GM12878 (cell line): Measurements from ENCODE around the gene CDYL2. TPM values are rescaled to one million over a fixed set of nuclear protein-coding genes. Genes with fewer than 3 reads are reported as not detected.

Experiments used
- ATAC-seq: fragments of 200-7000 bp; cut with Tn5 transposase; 3 replicates; pipeline ENCODE4 v1.9.1; 2020; ENCODE audit warnings: mild to moderate bottlenecking, moderate library complexity
- BruUV-seq: library from RNA; stranded (reverse); fragments of 400-500 nt; replicated peaks from 2 replicates; lab custom pipeline; 2021; lab: Mats Ljungman, UMichigan
- CTCF ChIA-PET: fragments of 300-600 bp; sonication (Branson Sonifier 250); formaldehyde crosslinking; extraction: SDS; loops from one replicate; lab custom pipeline; 2021; ENCODE audit warnings: inconsistent platforms; lab: Yijun Ruan, JAX
- POLR2A ChIA-PET: fragments of 350-600 bp; formaldehyde crosslinking; extraction: SDS; loops from one replicate; lab custom pipeline; 2021; ENCODE audit warnings: inconsistent platforms; lab: Charles Lee
- RAD21 ChIA-PET: fragments of 300-600 bp; sonication (Branson Sonifier 250); formaldehyde crosslinking; loops from one replicate; lab custom pipeline; 2023; ENCODE audit warnings: antibody characterized with exemption; ENCODE audit not compliant: unreplicated experiment; lab: Charles Lee
- SMC1A ChIA-PET: fragments of 300-600 bp; sonication (Branson Sonifier 250); formaldehyde crosslinking; loops from one replicate; lab custom pipeline; 2023; ENCODE audit not compliant: unreplicated experiment, uncharacterized antibody; lab: Charles Lee
- DNase-seq: peaks from one replicate; pipeline ENCODE4 v3.0.0-alpha.2; 2011; ENCODE audit warnings: low read depth, low spot score
- FAIRE-seq: peaks from 3 replicates; lab custom pipeline; 2011; peaks lifted over from hg19 to GRCh38; lab: Jason Lieb, UNC
- H2AFZ ChIP-seq: 2 replicates; pipeline ENCODE4 v1.6.0; 2011; ENCODE audit warnings: low read depth, low read length, control low read depth; ENCODE audit not compliant: control insufficient read depth
- H3K27ac ChIP-seq: 2 replicates; pipeline ENCODE4 v1.5.1; 2011; ENCODE audit warnings: control low read depth; ENCODE audit not compliant: control insufficient read depth, insufficient read depth
- H3K27me3 ChIP-seq, 2 experiments: replicated peaks in 1 of 2; 2 replicates each; pipeline versions ENCODE4 v1.6.0 to v1.6.1; 2011; ENCODE audit warnings: low read length in 1 of 2; ENCODE audit not compliant: control insufficient read depth in 2 of 2, insufficient read depth in 2 of 2
- H3K36me3 ChIP-seq, 2 experiments: 2 replicates each; pipeline ENCODE4 v1.5.1; 2011; ENCODE audit warnings: low read length in 1 of 2; ENCODE audit not compliant: control insufficient read depth in 2 of 2, insufficient read depth in 2 of 2
- H3K4me1 ChIP-seq: 2 replicates; pipeline ENCODE4 v1.6.1; 2011; ENCODE audit warnings: mild to moderate bottlenecking, low read length, moderate library complexity, mixed read lengths; ENCODE audit not compliant: control insufficient read depth, insufficient read depth
- H3K4me2 ChIP-seq: 2 replicates; pipeline ENCODE4 v1.6.0; 2011; ENCODE audit warnings: control low read depth; ENCODE audit not compliant: control insufficient read depth, insufficient read depth
- H3K4me3 ChIP-seq: fragments of 200-600 bp; sonication (generic); 2 replicates; pipeline ENCODE4 v1.5.1; 2016
- H3K79me2 ChIP-seq: 2 replicates; pipeline ENCODE4 v1.6.0; 2011; ENCODE audit warnings: low read length; ENCODE audit not compliant: control insufficient read depth, insufficient read depth
- H3K9ac ChIP-seq: 2 replicates; pipeline ENCODE4 v1.8.0; 2011; ENCODE audit warnings: low read length, control low read depth, mixed read lengths; ENCODE audit not compliant: control insufficient read depth, insufficient read depth
- H3K9me3 ChIP-seq: replicated peaks from 3 replicates; pipeline ENCODE4 v1.5.1; 2011; ENCODE audit warnings: mild to moderate bottlenecking, low read length; ENCODE audit not compliant: control insufficient read depth, insufficient read depth
- H4K20me1 ChIP-seq: 2 replicates; pipeline ENCODE4 v1.6.0; 2011; ENCODE audit not compliant: control insufficient read depth, insufficient read depth
- CBX5 ChIP-seq: sonication (generic); IDR thresholded peaks from 2 replicates; pipeline ENCODE4 v1.6.1; 2016; ENCODE audit warnings: low read depth, moderate library complexity, mild to moderate bottlenecking, inconsistent platforms
- CEBPB ChIP-seq, 2 experiments: fragments of 150-350 bp in 1 of 2; IDR thresholded peaks; 2 replicates each; pipeline ENCODE4 v1.6.1; 2012 to 2014; ENCODE audit warnings: low read depth in 2 of 2, low read length in 2 of 2, borderline replicate concordance in 1 of 2, inconsistent platforms in 1 of 2
- NR2C1 ChIP-seq: fragments of 450-650 bp; IDR thresholded peaks from 2 replicates; pipeline ENCODE4 v1.6.1; 2017; ENCODE audit warnings: antibody characterized with exemption, mild to moderate bottlenecking, moderate library complexity
- RAD51 ChIP-seq: fragments of 450-650 bp; IDR thresholded peaks from 2 replicates; pipeline ENCODE4 v1.6.1; 2016; ENCODE audit warnings: moderate library complexity, mild to moderate bottlenecking, inconsistent platforms
- SPI1 ChIP-seq: IDR thresholded peaks from 2 replicates; pipeline ENCODE4 v1.6.1; 2011; ENCODE audit warnings: low read depth, mild to moderate bottlenecking, low read length, moderate library complexity, borderline replicate concordance; ENCODE audit not compliant: insufficient read depth
- SREBF1 ChIP-seq: IDR thresholded peaks from 2 replicates; pipeline ENCODE4 v1.6.1; 2012; ENCODE audit warnings: mild to moderate bottlenecking, low read length
- SRF ChIP-seq, 2 experiments: IDR thresholded peaks; 2 replicates each; pipeline ENCODE4 v1.6.1; 2011; ENCODE audit warnings: low read depth in 2 of 2, low read length in 2 of 2, mild to moderate bottlenecking in 1 of 2, moderate library complexity in 1 of 2
- WGBS: methylation state at CpG from one replicate; pipeline ENCODE4 v1.1.6; 2016; ENCODE audit warnings: low lambda C conversion rate; ENCODE audit not compliant: insufficient replicate concordance, insufficient coverage; ENCODE audit errors: missing lambda C conversion rate; 5-methylcytosine and 5-hydroxymethylcytosine counted together
- in situ Hi-C: fragments of 300-500 bp; cut with MboI; formaldehyde crosslinking; loops from 9 replicates; pipeline ENCODE4 v1.14.3; 2018; ENCODE audit warnings: mixed read lengths
- intact Hi-C: fragments of 100-400 bp; cut with micrococcal nuclease; formaldehyde crosslinking; loops from one replicate; pipeline ENCODE4 v1.14.2; 2022; ENCODE audit not compliant: unreplicated experiment
- polyA plus RNA-seq, 11 experiments: library from polyadenylated mRNA; depleted of rRNA in 4 of 11; unstranded in 6 of 11; stranded (reverse) in 5 of 11; fragments of >200 nt; fragmentation: Nextera tagmentation in 4 of 11; fragmentation: Illumina TruSeq in 1 of 11; extraction: Ambion mirVana in 4 of 11; extraction: Trizol in 1 of 11; gene quantifications; 1 replicate in 1 of 11; 2 replicates in 10 of 11; pipeline versions ENCODE4 v1.2.1 to v1.2.3, GENCODE V29; 2011 to 2016; ENCODE audit warnings: inconsistent platforms in 2 of 11, missing spikeins in 2 of 11, low read depth in 1 of 11
- total RNA-seq, 4 experiments: library from RNA; depleted of rRNA in 3 of 4; stranded (reverse); fragments of >200 nt in 3 of 4; fragmentation: Illumina TruSeq in 1 of 4; extraction: Trizol in 1 of 4; gene quantifications; 2 replicates each; pipeline versions ENCODE4 v1.2.1 to v1.2.3, GENCODE V29; 2013 to 2021
- TF ChIP-seq, protein P1 (sequence below): fragments of 450-650 bp; IDR thresholded peaks from 2 replicates; pipeline ENCODE4 v1.6.1; 2016; ENCODE audit warnings: mild to moderate bottlenecking
- TF ChIP-seq, protein P2 (sequence below): IDR thresholded peaks from 2 replicates; pipeline ENCODE4 v1.6.1; 2012; ENCODE audit warnings: low read depth, low read length, improper control_type of control experiment

Gene CDYL2
- total and polyA plus RNA-seq, 10 of the 15 experiments (the other 5 are each of a cell fraction or from before 2014, with no cell fraction given), result 0.27 to 22.9 (median 3.9) TPM

DNA sequence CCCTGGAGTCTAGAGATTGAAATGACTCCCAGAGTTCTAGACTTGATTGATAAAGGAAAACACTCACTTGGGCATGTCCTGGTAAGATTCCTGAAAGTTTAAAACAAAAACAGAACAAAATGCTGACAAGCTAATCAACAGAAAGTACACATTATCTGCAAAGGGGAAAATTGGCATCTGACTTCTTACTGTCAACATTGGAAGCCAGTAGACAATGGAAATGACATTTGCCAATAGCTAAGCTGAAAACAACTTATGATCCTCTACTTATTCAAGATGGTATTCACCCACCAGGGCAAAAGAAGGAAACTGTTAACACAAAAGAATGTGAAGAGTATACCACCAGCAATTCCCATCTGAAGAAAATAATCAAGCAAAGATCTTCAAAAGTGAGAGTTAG is 36.8 kb upstream of the CDYL2 start:
- in situ Hi-C loops (loop anchor here (25.0 kb wide), 1 partner anchor 304 kb away; the partner anchor contains the start of gene DYNLRB2), intact Hi-C loops (no loop called here)
- no peaks in the 10 kb centered on the region for H3K79me2 ChIP-seq
- no peak overlapping the region for H3K4me2 ChIP-seq
- SMC1A ChIA-PET, result interaction anchor here (0.6 kb wide), 1 partner anchor 1750 kb away, joined by 3 read pairs; no protein-coding TSS in a partner anchor
- no peak overlapping the region for H3K4me3 ChIP-seq
- H3K9ac ChIP-seq, result no peak overlapping the region
- no peaks in the 10 kb centered on the region; the same call in 2 of the 3 replicates for H3K9me3 ChIP-seq
- no peaks in the 10 kb centered on the region for H3K4me1 ChIP-seq
- ATAC-seq (no peak), DNase-seq (no peak), FAIRE-seq (no peak)
- CTCF ChIA-PET, result no interaction called here
- POLR2A ChIA-PET, result no interaction called here
- no peaks in the 10 kb centered on the region for H4K20me1 ChIP-seq
- no TSS peak for BruUV-seq
- no peak overlapping the region for H2AFZ ChIP-seq
- RAD21 ChIA-PET, result no interaction called here
- no peaks in the 10 kb centered on the region for H3K27me3 ChIP-seq
- TF ChIP-seq SREBF1 (no peak), CBX5 (0 out of 2 replicates have a peak, but pooled peaks have one; percentile 62)
- no peaks in the 10 kb centered on the region for H3K36me3 ChIP-seq
- no peak overlapping the region for H3K27ac ChIP-seq

DNA sequence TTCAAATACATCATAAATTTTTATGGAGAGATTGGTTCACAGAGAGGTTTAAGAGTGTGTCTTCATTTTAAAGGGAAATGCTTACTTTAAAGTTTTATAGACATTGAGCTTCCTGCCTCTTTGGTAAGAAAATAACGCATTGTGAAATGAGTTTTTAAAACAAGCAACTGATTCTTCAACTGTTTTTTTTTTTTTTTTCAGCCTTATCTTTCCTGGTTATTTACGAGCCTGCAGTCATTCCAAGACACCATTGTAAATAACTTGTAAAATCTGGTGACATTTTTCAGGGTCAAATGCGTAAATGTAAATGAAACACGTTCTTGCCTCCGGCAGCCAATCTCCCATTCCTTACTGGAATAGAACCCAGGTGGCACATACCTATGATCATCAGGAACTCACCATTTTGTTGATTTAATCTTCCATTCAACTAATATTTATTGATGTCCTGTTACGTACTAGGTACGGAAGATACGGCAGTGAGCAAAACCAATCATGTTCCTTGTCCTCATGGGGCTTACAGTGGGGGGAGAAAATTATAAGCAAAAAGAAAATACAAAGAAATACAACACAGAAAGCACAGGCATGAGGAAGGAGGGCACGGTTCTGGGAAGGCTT is 33.2 kb upstream of the CDYL2 start:
- WGBS, result 65% methylated on average over 9 of the region's 9 CpGs
- H3K4me3 ChIP-seq, result no peak overlapping the region
- ATAC-seq (no peak), FAIRE-seq (no peak), DNase-seq (no peak)
- ChIA-PET RAD21 (no interaction called here), CTCF (interaction anchor here (0.6 to 1.4 kb wide), 4 partner anchors 9 to 1922 kb away, joined by 3 to 4 read pairs (median 4); no protein-coding TSS in a partner anchor), SMC1A (no interaction called here), POLR2A (no interaction called here)
- H3K27ac ChIP-seq, result no peak overlapping the region
- H4K20me1 ChIP-seq, result no peaks in the 10 kb centered on the region
- no peaks in the 10 kb centered on the region; the same call in 2 of the 3 replicates for H3K9me3 ChIP-seq
- no peak overlapping the region for H3K9ac ChIP-seq
- no peaks in the 10 kb centered on the region for H3K4me1 ChIP-seq
- no TSS peak for BruUV-seq
- H3K27me3 ChIP-seq, result no peaks in the 10 kb centered on the region
- intact Hi-C loops, result no loop called here
- H3K4me2 ChIP-seq, result no peak overlapping the region
- in situ Hi-C loops, result loop anchor here (25.0 kb wide), 1 partner anchor 300 kb away; the partner anchor contains the start of gene DYNLRB2
- no peaks in the 10 kb centered on the region for H3K79me2 ChIP-seq
- no peaks in the 10 kb centered on the region for H3K36me3 ChIP-seq
- no peak overlapping the region for H2AFZ ChIP-seq
- TF ChIP-seq CEBPB (IDR thresholded peaks at IDR 0.05; ENCODE audit: borderline replicate concordance in 1 of 2, low read depth in 2 of 2, low read length in 2 of 2) (no peak), RAD51 (no peak), NR2C1 (no peak), SPI1 (no peak), SRF (IDR thresholded peaks at IDR 0.05; ENCODE audit: low read depth in 2 of 2, low read length in 2 of 2) (no peak)
- TF ChIP-seq, protein P1, sequence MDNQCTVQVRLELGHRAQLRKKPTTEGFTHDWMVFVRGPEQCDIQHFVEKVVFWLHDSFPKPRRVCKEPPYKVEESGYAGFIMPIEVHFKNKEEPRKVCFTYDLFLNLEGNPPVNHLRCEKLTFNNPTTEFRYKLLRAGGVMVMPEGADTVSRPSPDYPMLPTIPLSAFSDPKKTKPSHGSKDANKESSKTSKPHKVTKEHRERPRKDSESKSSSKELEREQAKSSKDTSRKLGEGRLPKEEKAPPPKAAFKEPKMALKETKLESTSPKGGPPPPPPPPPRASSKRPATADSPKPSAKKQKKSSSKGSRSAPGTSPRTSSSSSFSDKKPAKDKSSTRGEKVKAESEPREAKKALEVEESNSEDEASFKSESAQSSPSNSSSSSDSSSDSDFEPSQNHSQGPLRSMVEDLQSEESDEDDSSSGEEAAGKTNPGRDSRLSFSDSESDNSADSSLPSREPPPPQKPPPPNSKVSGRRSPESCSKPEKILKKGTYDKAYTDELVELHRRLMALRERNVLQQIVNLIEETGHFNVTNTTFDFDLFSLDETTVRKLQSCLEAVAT, result no peak
- TF ChIP-seq, protein P2, sequence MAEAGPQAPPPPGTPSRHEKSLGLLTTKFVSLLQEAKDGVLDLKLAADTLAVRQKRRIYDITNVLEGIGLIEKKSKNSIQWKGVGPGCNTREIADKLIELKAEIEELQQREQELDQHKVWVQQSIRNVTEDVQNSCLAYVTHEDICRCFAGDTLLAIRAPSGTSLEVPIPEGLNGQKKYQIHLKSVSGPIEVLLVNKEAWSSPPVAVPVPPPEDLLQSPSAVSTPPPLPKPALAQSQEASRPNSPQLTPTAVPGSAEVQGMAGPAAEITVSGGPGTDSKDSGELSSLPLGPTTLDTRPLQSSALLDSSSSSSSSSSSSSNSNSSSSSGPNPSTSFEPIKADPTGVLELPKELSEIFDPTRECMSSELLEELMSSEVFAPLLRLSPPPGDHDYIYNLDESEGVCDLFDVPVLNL, result no peak
